AG08396 (cell line): ENCODE measurements around the gene UPF1.
A peak's percentile ranks its signal among the peaks of the same experiment; 100 is the strongest.
"Not testable (repeated sequence)": the region's sequence is repeated elsewhere in the genome, so short reads cannot be mapped to it uniquely, and the experiment has no call there.

Experiments used
- DNase-seq: peaks from one replicate; pipeline ENCODE4 v3.0.0; 2012; ENCODE audit warnings: low spot score, mixed read lengths

UPF1 gene

DNA sequence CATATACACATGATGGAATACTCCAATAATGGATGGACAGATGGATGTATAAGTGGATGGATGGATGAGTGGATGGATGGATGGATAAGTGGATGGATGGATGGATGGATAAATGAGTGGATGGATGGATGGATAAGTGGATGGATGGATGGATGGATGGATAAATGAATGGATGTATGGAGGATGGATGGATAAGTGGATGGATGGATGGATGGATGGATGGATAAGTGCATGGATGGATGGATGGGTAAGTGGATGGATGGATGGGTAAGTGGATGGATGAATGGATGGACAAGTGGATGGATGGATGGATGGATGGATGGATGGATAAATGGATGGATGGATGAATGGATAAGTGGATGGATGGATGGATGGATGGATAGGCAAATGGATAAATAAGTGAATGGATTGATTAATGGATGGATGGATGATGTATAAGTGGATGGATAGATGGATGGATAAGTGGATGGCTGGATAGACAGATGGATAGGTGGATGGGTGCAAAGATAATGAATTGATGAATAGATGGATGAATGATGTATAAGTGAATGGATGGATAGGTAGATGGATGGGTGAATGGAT is 32.3 kb upstream of the UPF1 start:
- DNase-seq = no peak

GRCh38 chr19:18800079-18800478 is 31.7 kb upstream of the UPF1 start:
- no peak for DNase-seq

- DNase-seq = no peak
Measured at GRCh38 chr19:18800636-18801035, 31.1 kb upstream of the UPF1 start.

DNA sequence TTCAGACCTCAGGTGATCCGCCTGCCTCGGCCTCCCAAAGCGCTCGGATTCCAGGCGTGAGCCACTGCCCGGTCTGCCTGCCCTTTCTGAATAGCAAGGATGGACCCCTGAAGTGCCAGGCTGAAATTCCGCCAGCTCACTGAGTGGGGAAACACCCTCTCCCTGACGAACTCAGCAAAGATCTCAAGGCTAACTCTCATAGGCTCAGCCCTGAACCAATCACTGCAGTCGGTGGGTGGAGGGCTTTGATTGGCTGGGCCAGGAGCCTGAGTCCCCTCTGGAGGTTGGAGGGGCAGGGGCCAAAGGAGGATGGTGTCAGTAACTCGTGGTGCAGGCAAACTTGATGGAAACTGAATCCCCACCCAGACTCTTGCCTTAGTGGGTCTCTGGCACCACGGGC is 29.4 kb upstream of the UPF1 start:
- DNase-seq = no peak

DNA sequence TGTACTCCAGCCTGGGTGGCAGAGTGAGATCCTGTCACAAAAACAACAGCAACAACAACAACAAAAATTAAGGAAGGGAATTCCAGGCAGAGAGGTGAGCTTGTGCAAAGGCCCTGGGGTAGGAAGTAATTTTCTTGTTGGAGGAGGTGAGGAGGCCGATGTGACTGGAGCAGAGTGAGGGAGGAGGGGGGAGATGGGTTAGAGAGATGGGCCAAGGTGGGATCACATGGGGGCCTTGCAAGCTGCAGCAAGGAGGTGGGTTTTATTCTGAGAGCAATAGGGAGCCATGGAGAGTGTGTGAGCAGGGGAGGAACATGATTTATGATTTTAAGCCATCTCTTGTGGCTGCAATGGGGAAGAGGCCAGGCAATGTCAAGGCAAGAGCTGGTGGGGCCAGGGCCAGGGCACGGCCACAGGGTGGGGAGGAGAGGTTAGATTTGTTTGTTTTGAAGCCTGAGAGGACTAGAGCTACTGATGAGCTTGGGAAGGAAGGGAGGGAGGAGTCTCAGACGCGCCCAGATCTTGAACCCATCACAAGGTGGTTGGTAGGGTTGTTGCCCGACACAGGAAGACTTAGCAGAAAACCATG is 28.1 kb upstream of the UPF1 start:
- no peak for DNase-seq

DNA sequence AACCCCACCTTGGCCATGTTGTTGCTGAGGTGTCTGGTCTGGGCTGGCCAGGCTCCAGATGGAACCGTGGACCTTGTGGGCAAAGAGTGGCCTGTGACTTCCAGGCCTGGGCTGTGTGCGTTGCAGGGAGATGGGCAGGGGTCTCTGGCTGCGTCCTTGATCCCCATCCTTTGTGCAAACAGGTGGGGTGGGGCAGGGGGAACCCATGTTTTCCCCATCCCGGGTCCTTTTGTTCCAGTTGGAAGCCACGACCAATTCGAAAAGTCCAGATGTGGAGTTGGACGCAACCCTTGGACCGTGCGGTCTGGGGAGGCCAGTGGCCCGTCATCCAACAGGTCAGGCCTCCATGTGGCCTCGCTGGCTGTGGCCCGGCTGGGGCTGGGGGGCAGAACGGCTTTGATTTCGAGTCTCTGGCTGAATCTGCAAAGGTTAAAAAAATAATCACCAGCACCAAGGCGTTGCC is 27.6 kb upstream of the UPF1 start:
- DNase-seq = no peak

GRCh38 chr19:18804643-18805042 is 27.1 kb upstream of the UPF1 start:
- no peak for DNase-seq

- no peak for DNase-seq
Measured at GRCh38 chr19:18807861-18808331, 23.9 kb upstream of the UPF1 start.

DNA sequence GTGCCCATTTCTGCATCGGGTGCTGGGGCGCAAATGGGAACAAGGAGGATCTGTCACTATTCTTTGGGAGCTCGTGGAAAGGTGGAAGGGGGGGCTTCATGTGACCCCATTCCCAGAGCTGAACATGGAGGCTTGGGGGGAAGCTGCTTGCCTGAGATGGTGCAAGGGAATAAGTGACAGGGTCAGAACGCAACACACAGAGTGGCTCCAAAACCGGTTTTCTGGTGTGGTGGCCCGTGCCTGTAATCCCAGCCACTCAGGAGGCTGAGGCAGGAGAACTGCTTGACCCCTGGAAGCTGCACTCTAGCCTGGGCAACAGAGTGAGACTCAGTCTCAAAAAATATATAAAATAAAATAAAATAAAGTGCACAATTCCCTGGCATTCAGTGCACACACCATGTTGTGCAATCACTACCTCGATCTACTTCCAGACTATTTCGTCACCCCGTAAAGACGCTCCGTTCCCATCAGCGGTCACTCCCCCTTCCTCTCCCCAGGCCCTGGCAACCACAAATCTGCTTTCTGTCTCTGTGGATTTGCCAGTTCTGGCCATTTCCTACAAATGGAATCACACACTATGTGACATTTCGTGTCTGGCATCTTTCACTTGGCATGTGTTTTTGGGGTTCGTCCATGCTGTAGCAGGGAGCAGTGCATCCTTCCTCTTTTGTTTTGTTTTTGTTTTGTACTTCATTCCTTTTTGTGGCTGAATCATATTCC is 22.4 kb upstream of the UPF1 start:
- DNase-seq = no peak

DNA sequence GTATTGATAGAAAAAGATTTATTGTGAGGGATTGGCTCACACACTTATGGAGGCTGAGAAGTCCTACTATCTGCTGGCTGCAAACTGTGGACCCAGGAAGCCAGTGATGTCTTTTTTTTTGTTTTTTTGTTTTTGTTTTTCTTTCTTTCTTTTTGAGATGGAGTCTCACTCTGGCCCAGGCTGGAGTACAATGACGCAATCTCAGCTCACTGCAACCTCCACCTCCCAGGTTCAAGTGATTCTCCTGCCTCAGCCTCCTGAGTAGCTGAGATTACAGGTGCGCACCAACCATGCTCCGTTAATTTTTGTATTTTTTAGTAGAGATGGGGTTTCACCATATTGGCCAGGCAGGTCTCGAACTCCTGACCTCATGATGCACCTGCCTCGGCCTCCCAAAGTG is 20.1 kb upstream of the UPF1 start:
- DNase-seq = not testable (repeated sequence)

GRCh38 chr19:18814063-18814462 is 17.7 kb upstream of the UPF1 start:
- no peak for DNase-seq

- DNase-seq = no peak
Measured at GRCh38 chr19:18815673-18816072, 16.1 kb upstream of the UPF1 start.

- not testable (repeated sequence) for DNase-seq
Measured at GRCh38 chr19:18816645-18817044, 15.1 kb upstream of the UPF1 start.

GRCh38 chr19:18817574-18817973 is 14.2 kb upstream of the UPF1 start:
- no peak for DNase-seq

- no peak for DNase-seq
Measured at GRCh38 chr19:18828786-18829185, 3.0 kb upstream of the UPF1 start.

DNA sequence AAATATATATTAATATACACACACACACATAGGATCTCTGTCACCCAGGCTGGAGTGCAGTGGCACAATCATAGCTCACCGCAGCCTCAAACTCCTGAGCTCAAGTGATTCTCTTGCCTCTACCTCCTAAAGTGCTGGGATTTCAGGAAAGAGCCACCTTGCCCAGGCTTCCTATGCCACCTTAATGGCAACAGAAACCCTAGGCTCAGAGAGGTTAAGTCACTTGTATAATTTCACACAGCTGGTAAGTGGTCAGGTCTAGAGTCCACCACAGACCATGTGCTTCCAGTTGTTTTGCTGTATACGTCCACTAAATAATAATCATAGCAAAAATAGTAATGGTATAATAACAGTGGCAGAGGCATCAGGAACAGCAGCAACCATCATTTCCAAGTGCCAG is 1.3 kb upstream of the UPF1 start:
- no peak for DNase-seq

GRCh38 chr19:18832306-18833140 is 764 bp downstream of the UPF1 start:
- no peak for DNase-seq

DNA sequence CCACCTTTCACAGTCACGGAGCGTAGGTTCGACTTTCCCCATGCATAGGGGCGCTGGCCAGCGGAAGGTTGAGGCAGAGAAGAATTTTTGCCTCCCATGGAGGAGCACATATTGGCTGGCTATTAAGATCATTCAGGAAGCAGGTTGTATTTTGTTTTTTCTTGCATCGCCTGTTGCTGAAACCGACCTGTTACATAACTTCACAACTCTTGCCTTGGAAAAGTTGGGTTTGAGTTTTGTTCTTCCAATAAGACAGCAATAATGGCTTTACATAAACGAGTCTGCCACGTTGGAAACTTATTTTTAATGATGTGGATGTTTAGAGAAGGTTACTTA is 1.4 kb downstream of the UPF1 start:
- peak; percentile 13 for DNase-seq

DNA sequence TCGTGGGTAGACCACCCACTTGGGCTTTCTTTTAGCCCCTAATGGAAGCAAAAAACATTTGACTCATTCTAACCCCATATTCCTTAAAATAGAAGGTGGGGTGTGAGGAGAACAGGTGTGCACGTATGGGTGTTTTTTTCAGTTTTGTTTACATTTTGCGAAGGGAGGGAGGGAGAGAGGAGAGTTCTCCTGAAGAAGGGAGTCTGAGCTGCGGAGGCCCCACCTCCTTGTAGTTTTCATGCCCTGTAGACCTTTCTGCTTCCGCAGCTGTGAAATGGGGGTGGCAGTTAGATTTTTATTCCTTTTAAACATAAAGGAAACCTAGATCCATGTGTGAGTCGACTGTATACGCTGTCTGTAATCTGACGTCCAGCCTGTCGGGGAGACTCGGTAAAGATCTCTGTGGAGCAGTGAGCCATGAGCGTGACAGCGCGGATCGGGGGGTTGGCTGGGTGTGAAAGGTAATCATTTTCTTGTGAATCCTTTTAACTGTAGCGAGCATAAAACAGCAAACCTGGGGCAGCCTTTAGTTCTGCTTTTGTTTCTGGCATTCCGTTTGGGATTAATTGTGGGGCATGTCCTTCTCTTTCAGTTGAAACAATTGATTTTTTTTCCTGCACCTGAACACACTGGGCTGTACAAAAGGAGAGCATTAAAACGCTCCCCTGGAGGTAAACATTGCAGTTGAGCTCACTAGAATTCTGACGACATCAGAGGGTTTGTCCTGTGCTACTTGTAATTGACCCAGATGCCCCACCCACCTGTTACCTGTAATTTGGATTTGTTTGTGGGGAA is 2.3 kb downstream of the UPF1 start:
- no peak for DNase-seq

DNA sequence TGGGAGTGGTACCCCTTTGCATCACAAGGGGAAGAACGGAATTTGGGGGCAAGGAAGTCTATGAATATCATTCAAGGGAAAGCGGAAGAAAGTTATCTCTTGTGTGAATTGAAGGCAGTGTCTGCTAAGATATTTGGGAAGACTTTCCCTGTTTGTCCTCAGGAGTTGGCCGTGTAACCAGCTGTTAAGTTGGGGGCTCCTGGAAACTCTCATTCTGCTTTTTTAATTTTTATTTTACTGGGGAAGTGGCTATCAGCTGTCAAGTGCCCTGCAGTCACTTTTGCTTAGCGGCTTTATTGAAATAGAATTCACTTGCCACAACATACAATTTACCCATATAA is 2.9 kb downstream of the UPF1 start:
- DNase-seq = no peak

DNA sequence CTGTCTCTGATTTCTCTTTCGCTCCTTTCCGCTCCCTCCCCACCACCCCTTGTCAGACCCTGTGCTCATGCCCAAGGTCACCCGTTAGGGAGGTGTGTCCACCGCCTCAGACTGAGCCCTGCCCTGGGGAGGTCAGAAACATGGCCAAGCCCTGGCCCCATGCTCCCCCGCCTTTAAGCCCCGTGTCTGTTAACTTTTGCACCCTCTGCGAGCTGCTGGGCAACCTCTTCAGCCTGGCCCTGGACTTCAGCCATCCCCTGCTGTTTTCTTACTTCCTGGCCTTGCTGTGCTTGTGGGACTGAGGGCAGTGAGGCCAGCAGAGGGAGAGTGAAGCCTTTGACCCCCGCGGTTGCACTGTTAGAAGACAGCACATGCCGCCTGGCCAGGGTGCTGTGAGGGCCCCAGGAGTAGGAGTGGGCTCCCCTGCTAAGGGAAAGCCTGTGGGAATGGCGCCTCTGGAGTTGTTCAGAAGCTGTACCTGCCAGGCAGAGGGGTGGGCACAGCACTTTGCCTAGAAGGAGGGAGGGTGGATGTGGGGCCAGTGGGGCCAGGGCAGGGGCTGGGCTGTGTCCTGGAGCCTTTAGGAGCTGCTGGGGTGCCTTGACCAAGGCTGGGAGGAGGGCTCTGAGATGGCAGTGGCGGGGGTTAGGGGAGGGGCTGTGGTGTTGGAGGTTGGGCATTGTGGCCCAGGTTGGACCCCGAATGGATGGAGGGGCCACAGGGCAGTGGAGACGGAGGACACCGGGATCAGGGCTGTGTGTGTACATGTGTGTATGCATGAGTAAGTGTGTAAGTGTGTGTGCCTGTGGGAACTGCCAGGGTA is 7.9 kb downstream of the UPF1 start:
- no peak for DNase-seq
